GM12891 (cell line): Measurements from ENCODE around the gene RPL10A.

Experiments
- POLR2A ChIP-seq: IDR thresholded peaks from 2 replicates; pipeline ENCODE4 v1.6.1; 2011; ENCODE audit warnings: low read depth, low read length, control low read depth
- POLR2AphosphoS5 ChIP-seq: IDR thresholded peaks from 2 replicates; pipeline ENCODE4 v1.6.1; 2011; ENCODE audit warnings: low read depth, low read length, control low read depth

DNA sequence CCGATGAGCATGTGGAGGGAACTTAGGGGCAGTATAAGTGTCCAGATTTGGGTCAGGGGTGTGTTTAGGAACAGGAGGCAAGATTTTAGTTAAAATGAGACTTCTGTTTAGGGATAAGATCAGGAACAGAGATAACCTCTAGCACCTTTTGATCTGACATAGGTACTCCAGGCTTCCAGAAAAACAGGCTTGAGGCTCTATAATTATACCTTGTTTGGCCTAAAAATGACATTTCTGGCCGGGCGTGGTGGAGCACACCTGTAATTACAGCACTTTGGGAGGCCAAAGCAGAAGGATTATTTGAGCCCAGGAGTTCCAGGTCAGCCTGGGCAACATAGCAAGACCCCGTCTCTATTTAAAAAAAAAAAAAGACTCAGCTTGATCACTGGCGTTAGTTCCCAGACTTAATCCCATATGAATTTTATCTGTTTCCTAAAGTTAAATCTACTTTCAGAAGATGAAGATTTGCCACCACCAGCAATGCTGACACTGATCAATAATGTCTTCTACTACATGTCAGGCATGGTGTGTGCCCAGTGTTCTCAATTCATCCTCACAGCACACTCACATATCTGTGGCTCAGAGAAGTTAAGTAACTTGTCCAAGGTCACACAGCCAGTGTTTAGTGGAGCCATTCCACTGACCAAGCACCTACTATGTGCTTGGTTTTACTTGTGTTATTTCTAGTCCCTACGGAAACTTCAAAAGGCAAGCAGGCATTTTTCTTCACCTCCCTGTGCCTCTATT lies 50.5 kb downstream of the RPL10A start:
- TF ChIP-seq POLR2A (no peak), POLR2AphosphoS5 (no peak)
